Neural progenitor cell (in vitro differentiated cells): Measurements from ENCODE around the gene POLR2E.

Experiments
- EZH2 ChIP-seq: fragments of 200-600 bp; sonication (generic); IDR thresholded peaks from 2 replicates; pipeline ENCODE4 v1.6.1; 2017; ENCODE audit warnings: antibody characterized with exemption, mild to moderate bottlenecking, moderate library complexity
- EZH2phosphoT487 ChIP-seq: fragments of 200-600 bp; sonication (generic); IDR thresholded peaks from 2 replicates; pipeline ENCODE4 v1.6.1; 2017; ENCODE audit warnings: antibody characterized with exemption
- TF ChIP-seq, protein P1 (sequence below): fragments of 200-600 bp; sonication (generic); IDR thresholded peaks from 2 replicates; pipeline ENCODE4 v1.5.1; 2017; ENCODE audit warnings: antibody characterized with exemption, mild to moderate bottlenecking

DNA sequence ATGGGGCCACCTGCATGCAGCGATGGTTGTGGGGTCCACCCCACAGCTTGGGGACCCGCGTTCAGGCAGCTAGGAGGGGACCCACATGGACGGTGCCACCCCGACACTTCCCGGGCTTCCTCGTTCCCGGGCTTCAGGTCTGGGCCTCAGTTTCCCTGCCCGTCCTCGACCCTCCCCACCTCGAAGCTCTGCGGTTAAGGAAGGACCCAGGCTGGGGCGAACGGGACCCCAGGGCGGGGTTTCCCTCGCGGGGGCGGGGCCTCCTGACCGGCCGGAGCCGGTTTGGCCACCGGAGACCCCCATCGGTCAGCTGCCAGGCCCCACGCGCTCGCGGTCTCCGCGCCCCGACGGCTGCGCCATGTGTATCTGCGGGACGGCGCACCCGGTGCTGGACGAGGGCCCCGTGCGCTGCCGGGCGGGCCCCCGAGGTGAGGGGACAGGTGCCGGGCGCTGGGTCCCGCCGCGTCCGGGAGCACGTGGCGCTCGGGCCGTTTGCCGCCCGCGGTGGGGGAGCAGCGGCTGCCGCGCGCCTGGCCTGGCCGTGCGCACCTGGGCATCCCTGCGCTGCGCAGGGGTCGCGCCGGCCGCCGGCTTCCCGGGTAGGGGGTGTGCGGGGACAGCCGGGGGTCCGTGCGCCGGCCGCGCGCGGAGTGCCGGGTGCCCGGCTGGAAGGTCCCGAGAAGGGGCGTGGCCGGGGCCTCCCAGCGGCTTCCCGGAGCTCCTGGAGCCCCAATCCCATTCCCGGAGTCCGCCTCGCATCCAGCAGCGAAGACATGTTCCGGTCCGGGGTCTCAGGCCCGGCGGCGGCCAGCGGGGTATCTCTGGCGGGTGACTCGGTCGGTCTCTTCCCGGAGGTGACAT, 24.0 kb downstream of the POLR2E start:
- TF ChIP-seq, protein P1, sequence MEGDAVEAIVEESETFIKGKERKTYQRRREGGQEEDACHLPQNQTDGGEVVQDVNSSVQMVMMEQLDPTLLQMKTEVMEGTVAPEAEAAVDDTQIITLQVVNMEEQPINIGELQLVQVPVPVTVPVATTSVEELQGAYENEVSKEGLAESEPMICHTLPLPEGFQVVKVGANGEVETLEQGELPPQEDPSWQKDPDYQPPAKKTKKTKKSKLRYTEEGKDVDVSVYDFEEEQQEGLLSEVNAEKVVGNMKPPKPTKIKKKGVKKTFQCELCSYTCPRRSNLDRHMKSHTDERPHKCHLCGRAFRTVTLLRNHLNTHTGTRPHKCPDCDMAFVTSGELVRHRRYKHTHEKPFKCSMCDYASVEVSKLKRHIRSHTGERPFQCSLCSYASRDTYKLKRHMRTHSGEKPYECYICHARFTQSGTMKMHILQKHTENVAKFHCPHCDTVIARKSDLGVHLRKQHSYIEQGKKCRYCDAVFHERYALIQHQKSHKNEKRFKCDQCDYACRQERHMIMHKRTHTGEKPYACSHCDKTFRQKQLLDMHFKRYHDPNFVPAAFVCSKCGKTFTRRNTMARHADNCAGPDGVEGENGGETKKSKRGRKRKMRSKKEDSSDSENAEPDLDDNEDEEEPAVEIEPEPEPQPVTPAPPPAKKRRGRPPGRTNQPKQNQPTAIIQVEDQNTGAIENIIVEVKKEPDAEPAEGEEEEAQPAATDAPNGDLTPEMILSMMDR = no peak
- TF ChIP-seq EZH2 (no peak), EZH2phosphoT487 (peak; percentile 46)
